ENCODE results near the gene STRN4.

GRCh38 chr19:46786236-46787039 is 40.2 kb upstream of the STRN4 start:
- TF ChIP-seq CTCF (conservative IDR thresholded peaks at IDR 0.05), result no peak
- TF ChIP-seq ZFX (IDR thresholded peaks at IDR 0.05), result no peak

All from C4-2B (cell line).